GM12878 (cell line): ENCODE measurements around the gene TRAIP. TPM values are rescaled to one million over a fixed set of nuclear protein-coding genes. Genes with fewer than 3 reads are reported as not detected.

Experiments
- ATAC-seq: fragments of 200-7000 bp; cut with Tn5 transposase; 3 replicates; pipeline ENCODE4 v1.9.1; 2020; ENCODE audit warnings: mild to moderate bottlenecking, moderate library complexity
- BruUV-seq: library from RNA; stranded (reverse); fragments of 400-500 nt; replicated peaks from 2 replicates; lab custom pipeline; 2021; lab: Mats Ljungman, UMichigan
- CTCF ChIA-PET: fragments of 300-600 bp; sonication (Branson Sonifier 250); formaldehyde crosslinking; extraction: SDS; loops from one replicate; lab custom pipeline; 2021; ENCODE audit warnings: inconsistent platforms; lab: Yijun Ruan, JAX
- POLR2A ChIA-PET: fragments of 350-600 bp; formaldehyde crosslinking; extraction: SDS; loops from one replicate; lab custom pipeline; 2021; ENCODE audit warnings: inconsistent platforms; lab: Charles Lee
- RAD21 ChIA-PET: fragments of 300-600 bp; sonication (Branson Sonifier 250); formaldehyde crosslinking; loops from one replicate; lab custom pipeline; 2023; ENCODE audit warnings: antibody characterized with exemption; ENCODE audit not compliant: unreplicated experiment; lab: Charles Lee
- SMC1A ChIA-PET: fragments of 300-600 bp; sonication (Branson Sonifier 250); formaldehyde crosslinking; loops from one replicate; lab custom pipeline; 2023; ENCODE audit not compliant: unreplicated experiment, uncharacterized antibody; lab: Charles Lee
- DNase-seq: peaks from one replicate; pipeline ENCODE4 v3.0.0-alpha.2; 2011; ENCODE audit warnings: low read depth, low spot score
- FAIRE-seq: peaks from 3 replicates; lab custom pipeline; 2011; peaks lifted over from hg19 to GRCh38; lab: Jason Lieb, UNC
- H2AFZ ChIP-seq: 2 replicates; pipeline ENCODE4 v1.6.0; 2011; ENCODE audit warnings: low read depth, low read length, control low read depth; ENCODE audit not compliant: control insufficient read depth
- H3K27ac ChIP-seq: 2 replicates; pipeline ENCODE4 v1.5.1; 2011; ENCODE audit warnings: control low read depth; ENCODE audit not compliant: control insufficient read depth, insufficient read depth
- H3K27me3 ChIP-seq, 2 experiments: replicated peaks in 1 of 2; 2 replicates each; pipeline versions ENCODE4 v1.6.0 to v1.6.1; 2011; ENCODE audit warnings: low read length in 1 of 2; ENCODE audit not compliant: control insufficient read depth in 2 of 2, insufficient read depth in 2 of 2
- H3K36me3 ChIP-seq, 2 experiments: 2 replicates each; pipeline ENCODE4 v1.5.1; 2011; ENCODE audit warnings: low read length in 1 of 2; ENCODE audit not compliant: control insufficient read depth in 2 of 2, insufficient read depth in 2 of 2
- H3K4me1 ChIP-seq: 2 replicates; pipeline ENCODE4 v1.6.1; 2011; ENCODE audit warnings: mild to moderate bottlenecking, low read length, moderate library complexity, mixed read lengths; ENCODE audit not compliant: control insufficient read depth, insufficient read depth
- H3K4me2 ChIP-seq: 2 replicates; pipeline ENCODE4 v1.6.0; 2011; ENCODE audit warnings: control low read depth; ENCODE audit not compliant: control insufficient read depth, insufficient read depth
- H3K4me3 ChIP-seq: fragments of 200-600 bp; sonication (generic); 2 replicates; pipeline ENCODE4 v1.5.1; 2016
- H3K79me2 ChIP-seq: 2 replicates; pipeline ENCODE4 v1.6.0; 2011; ENCODE audit warnings: low read length; ENCODE audit not compliant: control insufficient read depth, insufficient read depth
- H3K9ac ChIP-seq: 2 replicates; pipeline ENCODE4 v1.8.0; 2011; ENCODE audit warnings: low read length, control low read depth, mixed read lengths; ENCODE audit not compliant: control insufficient read depth, insufficient read depth
- H3K9me3 ChIP-seq: replicated peaks from 3 replicates; pipeline ENCODE4 v1.5.1; 2011; ENCODE audit warnings: mild to moderate bottlenecking, low read length; ENCODE audit not compliant: control insufficient read depth, insufficient read depth
- H4K20me1 ChIP-seq: 2 replicates; pipeline ENCODE4 v1.6.0; 2011; ENCODE audit not compliant: control insufficient read depth, insufficient read depth
- ATF7 ChIP-seq: fragments of 450-650 bp; IDR thresholded peaks from 2 replicates; pipeline ENCODE4 v1.6.1; 2016; ENCODE audit warnings: low read depth, mild to moderate bottlenecking
- BMI1 ChIP-seq: fragments of 450-650 bp; IDR thresholded peaks from 2 replicates; pipeline ENCODE4 v1.6.1; 2016; ENCODE audit warnings: mild to moderate bottlenecking, moderate library complexity, borderline replicate concordance
- PAX8 ChIP-seq: fragments of 450-650 bp; IDR thresholded peaks from 2 replicates; pipeline ENCODE4 v1.6.1; 2017; ENCODE audit warnings: mild to moderate bottlenecking, moderate library complexity
- RELA ChIP-seq: fragments of 450-650 bp; IDR thresholded peaks from 2 replicates; pipeline ENCODE4 v1.8.0; 2014; ENCODE audit warnings: borderline replicate concordance; ENCODE audit not compliant: partially characterized antibody
- SIX5 ChIP-seq: IDR thresholded peaks from 2 replicates; pipeline ENCODE4 v1.6.1; 2011; ENCODE audit warnings: mild to moderate bottlenecking, low read depth, low read length, moderate library complexity; ENCODE audit not compliant: severe bottlenecking
- SRF ChIP-seq, 2 experiments: IDR thresholded peaks; 2 replicates each; pipeline ENCODE4 v1.6.1; 2011; ENCODE audit warnings: low read depth in 2 of 2, low read length in 2 of 2, mild to moderate bottlenecking in 1 of 2, moderate library complexity in 1 of 2
- STAT1 ChIP-seq: fragments of 450-650 bp; conservative IDR thresholded peaks from 2 replicates; pipeline ENCODE4 v1.6.1; 2014; ENCODE audit warnings: antibody characterized with exemption, mild to moderate bottlenecking
- TCF7 ChIP-seq: IDR thresholded peaks from 2 replicates; pipeline ENCODE4 v1.6.1; 2014; ENCODE audit warnings: antibody characterized with exemption, borderline replicate concordance
- YBX1 ChIP-seq: fragments of 450-650 bp; IDR thresholded peaks from 2 replicates; pipeline ENCODE4 v1.6.1; 2016; ENCODE audit warnings: antibody characterized with exemption
- ZBED1 ChIP-seq: IDR thresholded peaks from 2 replicates; pipeline ENCODE4 v1.6.1; 2016; ENCODE audit warnings: borderline replicate concordance
- WGBS: methylation state at CpG from one replicate; pipeline ENCODE4 v1.1.6; 2016; ENCODE audit warnings: low lambda C conversion rate; ENCODE audit not compliant: insufficient replicate concordance, insufficient coverage; ENCODE audit errors: missing lambda C conversion rate; 5-methylcytosine and 5-hydroxymethylcytosine counted together
- in situ Hi-C: fragments of 300-500 bp; cut with MboI; formaldehyde crosslinking; loops from 9 replicates; pipeline ENCODE4 v1.14.3; 2018; ENCODE audit warnings: mixed read lengths
- intact Hi-C: fragments of 100-400 bp; cut with micrococcal nuclease; formaldehyde crosslinking; loops from one replicate; pipeline ENCODE4 v1.14.2; 2022; ENCODE audit not compliant: unreplicated experiment
- polyA plus RNA-seq, 11 experiments: library from polyadenylated mRNA; depleted of rRNA in 4 of 11; unstranded in 6 of 11; stranded (reverse) in 5 of 11; fragments of >200 nt; fragmentation: Nextera tagmentation in 4 of 11; fragmentation: Illumina TruSeq in 1 of 11; extraction: Ambion mirVana in 4 of 11; extraction: Trizol in 1 of 11; gene quantifications; 1 replicate in 1 of 11; 2 replicates in 10 of 11; pipeline versions ENCODE4 v1.2.1 to v1.2.3, GENCODE V29; 2011 to 2016; ENCODE audit warnings: inconsistent platforms in 2 of 11, missing spikeins in 2 of 11, low read depth in 1 of 11
- total RNA-seq, 4 experiments: library from RNA; depleted of rRNA in 3 of 4; stranded (reverse); fragments of >200 nt in 3 of 4; fragmentation: Illumina TruSeq in 1 of 4; extraction: Trizol in 1 of 4; gene quantifications; 2 replicates each; pipeline versions ENCODE4 v1.2.1 to v1.2.3, GENCODE V29; 2013 to 2021
- TF ChIP-seq, protein P1 (sequence below): fragments of 450-650 bp; IDR thresholded peaks from 2 replicates; pipeline ENCODE4 v1.6.1; 2016; ENCODE audit warnings: mild to moderate bottlenecking
- TF ChIP-seq, protein P2 (sequence below): fragments of 150-350 bp; IDR thresholded peaks from 2 replicates; pipeline ENCODE4 v1.6.1; 2014; ENCODE audit warnings: mild to moderate bottlenecking, low read depth, low read length
- TF ChIP-seq, protein P3 (sequence below): IDR thresholded peaks from 2 replicates; pipeline ENCODE4 v1.6.1; 2012; ENCODE audit warnings: mild to moderate bottlenecking, low read depth, low read length
- TF ChIP-seq, protein P4 (sequence below): fragments of 150-350 bp; IDR thresholded peaks from 2 replicates; pipeline ENCODE4 v1.6.1; 2016; ENCODE audit warnings: low read depth, low read length

The TRAIP gene
- total and polyA plus RNA-seq, 10 of the 15 experiments (the other 5 are each of a cell fraction or from before 2014, with no cell fraction given), result 15.9 to 37.0 (median 23.1) TPM

DNA sequence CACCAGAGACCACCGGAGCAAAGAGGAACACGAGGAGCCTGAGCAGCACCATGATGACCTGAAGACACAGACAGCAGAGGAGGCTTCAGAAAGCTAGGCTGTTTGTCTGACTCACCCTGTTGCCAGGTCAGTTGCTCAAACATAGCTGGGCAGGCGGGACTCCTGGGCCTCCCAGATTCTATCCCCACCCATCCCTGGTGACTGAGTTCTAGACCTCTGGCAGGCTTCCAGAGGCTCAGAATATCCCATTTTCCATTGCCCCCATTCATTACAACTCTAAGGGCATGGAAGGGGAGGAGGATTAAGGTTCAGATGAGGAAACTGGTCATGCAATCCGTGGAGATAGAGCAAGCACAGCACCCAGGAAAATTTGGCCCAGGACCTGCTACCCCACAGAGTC is 56.6 kb downstream of the TRAIP start, which contains the start of gene CDHR4:
TSS of gene CDHR4 (minus strand) at position 113 of the 400 bp plus-strand sequence. CDS start at position 52, 61 bp downstream.
- RAD21 ChIA-PET, result interaction anchor here (8.0 kb wide), 1 partner anchor 40 kb away, joined by 182 read pairs; no protein-coding TSS in a partner anchor
- no peak for FAIRE-seq
- H3K4me1 ChIP-seq, result peaks cover 12% of the 10 kb centered on the region
- no peak for TF ChIP-seq YBX1
- TF ChIP-seq, protein P1, sequence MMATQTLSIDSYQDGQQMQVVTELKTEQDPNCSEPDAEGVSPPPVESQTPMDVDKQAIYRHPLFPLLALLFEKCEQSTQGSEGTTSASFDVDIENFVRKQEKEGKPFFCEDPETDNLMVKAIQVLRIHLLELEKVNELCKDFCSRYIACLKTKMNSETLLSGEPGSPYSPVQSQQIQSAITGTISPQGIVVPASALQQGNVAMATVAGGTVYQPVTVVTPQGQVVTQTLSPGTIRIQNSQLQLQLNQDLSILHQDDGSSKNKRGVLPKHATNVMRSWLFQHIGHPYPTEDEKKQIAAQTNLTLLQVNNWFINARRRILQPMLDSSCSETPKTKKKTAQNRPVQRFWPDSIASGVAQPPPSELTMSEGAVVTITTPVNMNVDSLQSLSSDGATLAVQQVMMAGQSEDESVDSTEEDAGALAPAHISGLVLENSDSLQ, result no peak
- no peak for TF ChIP-seq SRF (IDR thresholded peaks at IDR 0.05; ENCODE audit: low read depth in 2 of 2, low read length in 2 of 2)
- no peak for TF ChIP-seq ATF7
- TF ChIP-seq, protein P2, sequence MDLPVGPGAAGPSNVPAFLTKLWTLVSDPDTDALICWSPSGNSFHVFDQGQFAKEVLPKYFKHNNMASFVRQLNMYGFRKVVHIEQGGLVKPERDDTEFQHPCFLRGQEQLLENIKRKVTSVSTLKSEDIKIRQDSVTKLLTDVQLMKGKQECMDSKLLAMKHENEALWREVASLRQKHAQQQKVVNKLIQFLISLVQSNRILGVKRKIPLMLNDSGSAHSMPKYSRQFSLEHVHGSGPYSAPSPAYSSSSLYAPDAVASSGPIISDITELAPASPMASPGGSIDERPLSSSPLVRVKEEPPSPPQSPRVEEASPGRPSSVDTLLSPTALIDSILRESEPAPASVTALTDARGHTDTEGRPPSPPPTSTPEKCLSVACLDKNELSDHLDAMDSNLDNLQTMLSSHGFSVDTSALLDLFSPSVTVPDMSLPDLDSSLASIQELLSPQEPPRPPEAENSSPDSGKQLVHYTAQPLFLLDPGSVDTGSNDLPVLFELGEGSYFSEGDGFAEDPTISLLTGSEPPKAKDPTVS, result no peak
- TF ChIP-seq, protein P3, sequence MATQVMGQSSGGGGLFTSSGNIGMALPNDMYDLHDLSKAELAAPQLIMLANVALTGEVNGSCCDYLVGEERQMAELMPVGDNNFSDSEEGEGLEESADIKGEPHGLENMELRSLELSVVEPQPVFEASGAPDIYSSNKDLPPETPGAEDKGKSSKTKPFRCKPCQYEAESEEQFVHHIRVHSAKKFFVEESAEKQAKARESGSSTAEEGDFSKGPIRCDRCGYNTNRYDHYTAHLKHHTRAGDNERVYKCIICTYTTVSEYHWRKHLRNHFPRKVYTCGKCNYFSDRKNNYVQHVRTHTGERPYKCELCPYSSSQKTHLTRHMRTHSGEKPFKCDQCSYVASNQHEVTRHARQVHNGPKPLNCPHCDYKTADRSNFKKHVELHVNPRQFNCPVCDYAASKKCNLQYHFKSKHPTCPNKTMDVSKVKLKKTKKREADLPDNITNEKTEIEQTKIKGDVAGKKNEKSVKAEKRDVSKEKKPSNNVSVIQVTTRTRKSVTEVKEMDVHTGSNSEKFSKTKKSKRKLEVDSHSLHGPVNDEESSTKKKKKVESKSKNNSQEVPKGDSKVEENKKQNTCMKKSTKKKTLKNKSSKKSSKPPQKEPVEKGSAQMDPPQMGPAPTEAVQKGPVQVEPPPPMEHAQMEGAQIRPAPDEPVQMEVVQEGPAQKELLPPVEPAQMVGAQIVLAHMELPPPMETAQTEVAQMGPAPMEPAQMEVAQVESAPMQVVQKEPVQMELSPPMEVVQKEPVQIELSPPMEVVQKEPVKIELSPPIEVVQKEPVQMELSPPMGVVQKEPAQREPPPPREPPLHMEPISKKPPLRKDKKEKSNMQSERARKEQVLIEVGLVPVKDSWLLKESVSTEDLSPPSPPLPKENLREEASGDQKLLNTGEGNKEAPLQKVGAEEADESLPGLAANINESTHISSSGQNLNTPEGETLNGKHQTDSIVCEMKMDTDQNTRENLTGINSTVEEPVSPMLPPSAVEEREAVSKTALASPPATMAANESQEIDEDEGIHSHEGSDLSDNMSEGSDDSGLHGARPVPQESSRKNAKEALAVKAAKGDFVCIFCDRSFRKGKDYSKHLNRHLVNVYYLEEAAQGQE, result no peak
- no peak for TF ChIP-seq BMI1
- no peak for TF ChIP-seq ZBED1
- no peak for TF ChIP-seq PAX8
- TF ChIP-seq RELA, result no peak
- no peak for TF ChIP-seq SIX5
- TF ChIP-seq, protein P4, sequence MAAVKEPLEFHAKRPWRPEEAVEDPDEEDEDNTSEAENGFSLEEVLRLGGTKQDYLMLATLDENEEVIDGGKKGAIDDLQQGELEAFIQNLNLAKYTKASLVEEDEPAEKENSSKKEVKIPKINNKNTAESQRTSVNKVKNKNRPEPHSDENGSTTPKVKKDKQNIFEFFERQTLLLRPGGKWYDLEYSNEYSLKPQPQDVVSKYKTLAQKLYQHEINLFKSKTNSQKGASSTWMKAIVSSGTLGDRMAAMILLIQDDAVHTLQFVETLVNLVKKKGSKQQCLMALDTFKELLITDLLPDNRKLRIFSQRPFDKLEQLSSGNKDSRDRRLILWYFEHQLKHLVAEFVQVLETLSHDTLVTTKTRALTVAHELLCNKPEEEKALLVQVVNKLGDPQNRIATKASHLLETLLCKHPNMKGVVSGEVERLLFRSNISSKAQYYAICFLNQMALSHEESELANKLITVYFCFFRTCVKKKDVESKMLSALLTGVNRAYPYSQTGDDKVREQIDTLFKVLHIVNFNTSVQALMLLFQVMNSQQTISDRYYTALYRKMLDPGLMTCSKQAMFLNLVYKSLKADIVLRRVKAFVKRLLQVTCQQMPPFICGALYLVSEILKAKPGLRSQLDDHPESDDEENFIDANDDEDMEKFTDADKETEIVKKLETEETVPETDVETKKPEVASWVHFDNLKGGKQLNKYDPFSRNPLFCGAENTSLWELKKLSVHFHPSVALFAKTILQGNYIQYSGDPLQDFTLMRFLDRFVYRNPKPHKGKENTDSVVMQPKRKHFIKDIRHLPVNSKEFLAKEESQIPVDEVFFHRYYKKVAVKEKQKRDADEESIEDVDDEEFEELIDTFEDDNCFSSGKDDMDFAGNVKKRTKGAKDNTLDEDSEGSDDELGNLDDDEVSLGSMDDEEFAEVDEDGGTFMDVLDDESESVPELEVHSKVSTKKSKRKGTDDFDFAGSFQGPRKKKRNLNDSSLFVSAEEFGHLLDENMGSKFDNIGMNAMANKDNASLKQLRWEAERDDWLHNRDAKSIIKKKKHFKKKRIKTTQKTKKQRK, result no peak
- TF ChIP-seq STAT1, result no peak
- no peak for TF ChIP-seq TCF7

More for the DNA sequence above, 56.6 kb downstream of the TRAIP start, which contains the start of gene CDHR4:
- POLR2A ChIA-PET, result interaction anchor here (0.7 kb wide), 1 partner anchor 178 kb away, joined by 3 read pairs; no protein-coding TSS in a partner anchor
- no peak for DNase-seq
- intact Hi-C loops, result no loop called here
- H3K27ac ChIP-seq, result no peak within 1 kb of the TSS
- no peaks in the 10 kb centered on the region; a peak in 1 of 4 replicates for H3K27me3 ChIP-seq
- no peak within 1 kb of the TSS for H3K4me3 ChIP-seq
- no peaks in the 10 kb centered on the region for H3K9me3 ChIP-seq
- WGBS, result 9% methylated on average over 4 of the region's 4 CpGs
- BruUV-seq, result no TSS peak
- in situ Hi-C loops, result loop anchor here (5.0 kb wide), 1 partner anchor 108 kb away; no protein-coding TSS in a partner anchor
- no peak for ATAC-seq
- no peaks in the 10 kb centered on the region for H3K36me3 ChIP-seq
- no peak within 1 kb of the TSS for H3K4me2 ChIP-seq
- H3K9ac ChIP-seq, result no peak within 1 kb of the TSS
- H3K79me2 ChIP-seq, result no peaks in the 10 kb centered on the region
- SMC1A ChIA-PET, result interaction anchor here (0.7 to 9.4 kb wide), 3 partner anchors 13 to 105 kb away, joined by 3 to 146 read pairs (median 3); no protein-coding TSS in a partner anchor
- CTCF ChIA-PET, result interaction anchor here (0.8 to 12.0 kb wide), 5 partner anchors 36 to 260 kb away, joined by 3 to 327 read pairs (median 4); no protein-coding TSS in a partner anchor
- H2AFZ ChIP-seq, result no peak within 1 kb of the TSS
- no peaks in the 10 kb centered on the region for H4K20me1 ChIP-seq
